ENCODE data around the gene KRT27. TPM values are rescaled to one million over a fixed set of nuclear protein-coding genes. Genes with fewer than 3 reads are reported as not detected.

Gene KRT27
- total RNA-seq, 1 donor from 2014 or later = not detected

DNA sequence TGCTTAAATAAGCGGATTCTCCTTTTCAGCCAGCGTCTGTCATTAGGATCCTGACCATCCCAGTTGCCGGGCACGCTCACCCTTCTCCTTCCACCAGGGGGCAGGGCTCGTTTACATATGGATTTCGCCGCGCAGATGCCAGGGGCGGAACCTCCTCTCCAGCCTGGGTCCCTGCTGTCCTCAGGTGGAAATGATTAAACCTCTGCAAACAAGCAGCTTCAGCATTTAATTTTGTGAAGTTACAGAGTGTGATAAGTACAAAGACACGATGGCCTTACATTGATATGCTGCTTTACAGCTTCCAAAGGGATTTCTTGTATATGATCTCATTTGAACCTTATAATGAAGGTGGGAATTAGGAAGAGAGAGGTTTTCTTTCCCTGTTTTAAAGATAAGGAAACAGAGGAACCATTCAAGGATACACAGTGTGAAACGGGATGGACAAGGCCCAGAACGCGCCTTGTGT, 21.3 kb upstream of the KRT27 start:
- Mint-ChIP-seq H3K9me3 (no peaks in the 10 kb centered on the region), H3K36me3 (no peaks in the 10 kb centered on the region), H3K27ac (peak overlapping the region; percentile 62), H3K4me3 (peak overlapping the region; percentile 48), H3K4me1 (ENCODE audit: unreplicated experiment) (peaks cover 4% of the 10 kb centered on the region), H3K27me3 (peaks cover 41% of the 10 kb centered on the region)
- TF ChIP-seq, protein P1, sequence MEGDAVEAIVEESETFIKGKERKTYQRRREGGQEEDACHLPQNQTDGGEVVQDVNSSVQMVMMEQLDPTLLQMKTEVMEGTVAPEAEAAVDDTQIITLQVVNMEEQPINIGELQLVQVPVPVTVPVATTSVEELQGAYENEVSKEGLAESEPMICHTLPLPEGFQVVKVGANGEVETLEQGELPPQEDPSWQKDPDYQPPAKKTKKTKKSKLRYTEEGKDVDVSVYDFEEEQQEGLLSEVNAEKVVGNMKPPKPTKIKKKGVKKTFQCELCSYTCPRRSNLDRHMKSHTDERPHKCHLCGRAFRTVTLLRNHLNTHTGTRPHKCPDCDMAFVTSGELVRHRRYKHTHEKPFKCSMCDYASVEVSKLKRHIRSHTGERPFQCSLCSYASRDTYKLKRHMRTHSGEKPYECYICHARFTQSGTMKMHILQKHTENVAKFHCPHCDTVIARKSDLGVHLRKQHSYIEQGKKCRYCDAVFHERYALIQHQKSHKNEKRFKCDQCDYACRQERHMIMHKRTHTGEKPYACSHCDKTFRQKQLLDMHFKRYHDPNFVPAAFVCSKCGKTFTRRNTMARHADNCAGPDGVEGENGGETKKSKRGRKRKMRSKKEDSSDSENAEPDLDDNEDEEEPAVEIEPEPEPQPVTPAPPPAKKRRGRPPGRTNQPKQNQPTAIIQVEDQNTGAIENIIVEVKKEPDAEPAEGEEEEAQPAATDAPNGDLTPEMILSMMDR (conservative IDR thresholded peaks at IDR 0.05) = peak; percentile 96
- DNase-seq (ENCODE audit: extremely low spot score, unreplicated experiment) = peak; percentile 84

DNA sequence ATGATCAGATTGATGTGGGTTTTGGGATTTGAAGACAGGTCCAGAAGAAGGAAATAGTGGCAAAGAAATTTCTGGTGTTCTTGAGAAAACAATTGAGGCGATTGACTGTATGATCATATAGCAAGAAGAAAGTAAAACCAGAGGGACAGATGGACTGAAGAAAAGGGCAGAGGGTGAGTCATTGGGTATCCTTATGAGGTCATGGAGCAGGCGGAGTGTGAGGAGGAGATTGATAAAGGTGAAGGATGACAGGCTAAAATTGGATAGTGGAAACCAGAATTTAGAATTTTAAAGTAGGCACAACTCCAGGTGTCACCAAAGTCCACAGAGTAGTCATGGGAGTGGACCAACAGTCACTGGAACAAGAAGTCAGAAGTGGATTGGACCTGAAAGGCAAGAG, 18.8 kb upstream of the KRT27 start:
- Mint-ChIP-seq H3K4me3 (no peak overlapping the region), H3K9me3 (no peaks in the 10 kb centered on the region), H3K27ac (no peak overlapping the region), H3K4me1 (ENCODE audit: unreplicated experiment) (peaks cover 4% of the 10 kb centered on the region), H3K27me3 (peaks cover 31% of the 10 kb centered on the region), H3K36me3 (no peaks in the 10 kb centered on the region)
- no peak for DNase-seq (ENCODE audit: extremely low spot score, unreplicated experiment)
- TF ChIP-seq, protein P1 (conservative IDR thresholded peaks at IDR 0.05) = no peak

DNA sequence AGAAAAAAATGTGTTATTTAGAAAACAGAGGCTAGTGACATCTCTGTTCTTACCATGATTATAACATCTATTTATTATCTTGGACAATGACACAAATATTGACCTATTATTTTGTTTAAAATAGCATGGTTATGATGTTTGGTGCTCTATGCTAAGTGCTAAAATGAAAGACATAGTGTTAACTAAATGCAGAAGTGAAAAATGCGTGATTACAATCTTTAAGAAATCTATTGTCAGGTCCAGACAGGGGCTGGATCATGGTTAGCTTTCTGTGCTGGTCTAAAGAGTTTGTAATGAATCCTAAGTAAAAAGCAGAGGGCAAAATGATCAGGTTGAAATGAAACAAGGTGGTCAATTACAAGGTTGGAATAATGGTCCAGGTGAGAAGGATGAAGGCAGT, 18.0 kb upstream of the KRT27 start:
- H3K27ac Mint-ChIP-seq = no peak overlapping the region
- no peaks in the 10 kb centered on the region for H3K36me3 Mint-ChIP-seq
- TF ChIP-seq, protein P1 (conservative IDR thresholded peaks at IDR 0.05) = no peak
- H3K4me1 Mint-ChIP-seq (ENCODE audit: unreplicated experiment) = peaks cover 4% of the 10 kb centered on the region
- H3K4me3 Mint-ChIP-seq = no peak overlapping the region
- no peaks in the 10 kb centered on the region for H3K9me3 Mint-ChIP-seq
- peaks cover 30% of the 10 kb centered on the region for H3K27me3 Mint-ChIP-seq
- no peak for DNase-seq (ENCODE audit: extremely low spot score, unreplicated experiment)

DNA sequence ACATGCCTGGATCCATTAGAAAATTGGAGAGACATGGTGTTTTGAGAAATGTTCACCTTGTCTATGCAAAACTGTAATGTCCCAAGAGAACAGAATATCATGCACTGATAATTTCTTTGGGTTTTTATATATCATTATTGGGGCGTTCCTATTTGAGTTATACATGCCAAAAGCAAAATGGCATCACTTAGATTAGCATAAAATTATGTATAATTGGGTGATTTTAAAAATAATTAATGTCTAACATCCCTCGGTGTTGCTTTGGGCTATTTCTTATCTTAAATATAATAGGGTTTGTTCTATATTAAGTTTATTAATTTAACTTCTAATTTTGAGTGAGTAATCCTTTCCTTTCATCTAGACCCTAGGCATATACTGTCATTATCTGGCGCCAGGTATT, 17.5 kb upstream of the KRT27 start, which contains the start of gene KRT28:
TSS of gene KRT28 (minus strand) at position 101 of the 400 bp plus-strand sequence. CDS start at position 35, 66 bp downstream.
- DNase-seq (ENCODE audit: extremely low spot score, unreplicated experiment) = no peak
- H3K9me3 Mint-ChIP-seq = no peaks in the 10 kb centered on the region
- H3K36me3 Mint-ChIP-seq = no peaks in the 10 kb centered on the region
- peaks cover 4% of the 10 kb centered on the region for H3K4me1 Mint-ChIP-seq (ENCODE audit: unreplicated experiment)
- no peak within 1 kb of the TSS for H3K4me3 Mint-ChIP-seq
- peaks cover 28% of the 10 kb centered on the region for H3K27me3 Mint-ChIP-seq
- TF ChIP-seq, protein P1 (conservative IDR thresholded peaks at IDR 0.05) = no peak
- H3K27ac Mint-ChIP-seq = no peak within 1 kb of the TSS

DNA sequence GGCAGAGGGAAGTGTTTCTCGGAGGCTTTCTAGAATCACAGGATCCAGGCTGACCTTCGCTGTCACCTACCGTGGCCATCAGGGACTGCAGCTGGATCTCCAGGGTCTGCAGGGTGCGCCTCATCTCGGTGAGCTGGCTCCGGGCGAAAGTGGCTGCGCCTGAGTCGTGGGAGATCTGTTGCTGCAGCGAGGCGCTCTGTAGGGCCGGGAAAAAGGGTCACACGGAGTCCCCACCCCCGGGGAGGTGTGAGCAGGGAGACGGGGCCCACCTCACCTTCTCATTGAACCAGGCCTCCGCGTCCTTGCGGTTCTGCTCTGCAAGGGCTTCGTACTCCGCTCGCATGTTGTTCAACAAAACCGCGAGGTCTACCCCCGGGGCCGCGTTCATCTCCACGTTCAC, 14.5 kb upstream of the KRT27 start:
- H3K27me3 Mint-ChIP-seq = peaks cover 27% of the 10 kb centered on the region
- H3K4me3 Mint-ChIP-seq = no peak overlapping the region
- no peaks in the 10 kb centered on the region for H3K4me1 Mint-ChIP-seq (ENCODE audit: unreplicated experiment)
- no peaks in the 10 kb centered on the region for H3K9me3 Mint-ChIP-seq
- H3K36me3 Mint-ChIP-seq = no peaks in the 10 kb centered on the region
- DNase-seq (ENCODE audit: extremely low spot score, unreplicated experiment) = no peak
- TF ChIP-seq, protein P1 (conservative IDR thresholded peaks at IDR 0.05) = no peak
- H3K27ac Mint-ChIP-seq = no peak overlapping the region

Measured in type B pancreatic cell (in vitro differentiated cells).